Measurements from ENCODE around the gene ZNF362.

- TF ChIP-seq, protein P1, sequence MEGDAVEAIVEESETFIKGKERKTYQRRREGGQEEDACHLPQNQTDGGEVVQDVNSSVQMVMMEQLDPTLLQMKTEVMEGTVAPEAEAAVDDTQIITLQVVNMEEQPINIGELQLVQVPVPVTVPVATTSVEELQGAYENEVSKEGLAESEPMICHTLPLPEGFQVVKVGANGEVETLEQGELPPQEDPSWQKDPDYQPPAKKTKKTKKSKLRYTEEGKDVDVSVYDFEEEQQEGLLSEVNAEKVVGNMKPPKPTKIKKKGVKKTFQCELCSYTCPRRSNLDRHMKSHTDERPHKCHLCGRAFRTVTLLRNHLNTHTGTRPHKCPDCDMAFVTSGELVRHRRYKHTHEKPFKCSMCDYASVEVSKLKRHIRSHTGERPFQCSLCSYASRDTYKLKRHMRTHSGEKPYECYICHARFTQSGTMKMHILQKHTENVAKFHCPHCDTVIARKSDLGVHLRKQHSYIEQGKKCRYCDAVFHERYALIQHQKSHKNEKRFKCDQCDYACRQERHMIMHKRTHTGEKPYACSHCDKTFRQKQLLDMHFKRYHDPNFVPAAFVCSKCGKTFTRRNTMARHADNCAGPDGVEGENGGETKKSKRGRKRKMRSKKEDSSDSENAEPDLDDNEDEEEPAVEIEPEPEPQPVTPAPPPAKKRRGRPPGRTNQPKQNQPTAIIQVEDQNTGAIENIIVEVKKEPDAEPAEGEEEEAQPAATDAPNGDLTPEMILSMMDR (IDR thresholded peaks at IDR 0.05; ENCODE audit: borderline replicate concordance, extremely low read depth, low read length, poor library complexity, severe bottlenecking), result no peak
- no peak for TF ChIP-seq EZH2 (IDR thresholded peaks at IDR 0.05; ENCODE audit: borderline replicate concordance, low read depth, low read length, severe bottlenecking)
Measured at GRCh38 chr1:33336580-33336979, 80.3 kb downstream of the ZNF362 start.

All from DND-41 (cell line).